AG04449 (cell line): ENCODE results near the gene LTO1.

Source experiments
- CTCF ChIA-PET: fragments of 350-600 bp; formaldehyde crosslinking; extraction: SDS; loops from one replicate; lab custom pipeline; 2021; ENCODE audit warnings: antibody characterized with exemption; lab: Yijun Ruan, JAX
- POLR2A ChIA-PET: fragments of 400-600, 350-600 bp; formaldehyde crosslinking; extraction: SDS; loops from one replicate; lab custom pipeline; 2020; ENCODE audit warnings: antibody characterized with exemption, inconsistent platforms; lab: Yijun Ruan, JAX
- DNase-seq: peaks from one replicate; pipeline ENCODE4 v3.0.0-alpha.2; 2010; ENCODE audit warnings: low read depth, low spot score
- H3K4me3 ChIP-seq: 2 replicates; pipeline ENCODE4 v1.5.1; 2011; ENCODE audit warnings: low read depth, mild to moderate bottlenecking, control low read depth, low read length
- CTCF ChIP-seq: IDR thresholded peaks from one replicate; pipeline ENCODE4 v1.5.1; 2011; ENCODE audit warnings: mild to moderate bottlenecking, moderate library complexity, low read length, control low read depth, inconsistent platforms; ENCODE audit not compliant: insufficient read depth; ENCODE audit errors: missing control alignments

The LTO1 gene

DNA sequence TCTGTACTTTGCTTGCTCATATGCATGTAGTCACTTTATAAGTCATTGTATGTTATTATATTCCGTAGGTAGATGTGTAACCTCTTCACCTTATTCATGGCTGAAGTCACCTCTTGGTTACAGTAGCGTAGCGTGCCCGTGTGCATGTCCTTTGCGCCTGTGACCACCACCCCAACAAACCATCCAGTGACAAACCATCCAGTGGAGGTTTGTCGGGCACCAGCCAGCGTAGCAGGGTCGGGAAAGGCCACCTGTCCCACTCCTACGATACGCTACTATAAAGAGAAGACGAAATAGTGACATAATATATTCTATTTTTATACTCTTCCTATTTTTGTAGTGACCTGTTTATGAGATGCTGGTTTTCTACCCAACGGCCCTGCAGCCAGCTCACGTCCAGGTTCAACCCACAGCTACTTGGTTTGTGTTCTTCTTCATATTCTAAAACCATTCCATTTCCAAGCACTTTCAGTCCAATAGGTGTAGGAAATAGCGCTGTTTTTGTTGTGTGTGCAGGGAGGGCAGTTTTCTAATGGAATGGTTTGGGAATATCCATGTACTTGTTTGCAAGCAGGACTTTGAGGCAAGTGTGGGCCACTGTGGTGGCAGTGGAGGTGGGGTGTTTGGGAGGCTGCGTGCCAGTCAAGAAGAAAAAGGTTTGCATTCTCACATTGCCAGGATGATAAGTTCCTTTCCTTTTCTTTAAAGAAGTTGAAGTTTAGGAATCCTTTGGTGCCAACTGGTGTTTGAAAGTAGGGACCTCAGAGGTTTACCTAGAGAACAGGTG lies 23.1 kb downstream of the LTO1 start:
- ChIA-PET POLR2A (no interaction called here), CTCF (interaction anchor here (1.0 to 2.3 kb wide), 2 partner anchors 520 to 551 kb away, joined by 3 to 8 read pairs; no protein-coding TSS in a partner anchor)
- H3K4me3 ChIP-seq: no peak overlapping the region
- TF ChIP-seq CTCF: no peak
- DNase-seq: no peak

DNA sequence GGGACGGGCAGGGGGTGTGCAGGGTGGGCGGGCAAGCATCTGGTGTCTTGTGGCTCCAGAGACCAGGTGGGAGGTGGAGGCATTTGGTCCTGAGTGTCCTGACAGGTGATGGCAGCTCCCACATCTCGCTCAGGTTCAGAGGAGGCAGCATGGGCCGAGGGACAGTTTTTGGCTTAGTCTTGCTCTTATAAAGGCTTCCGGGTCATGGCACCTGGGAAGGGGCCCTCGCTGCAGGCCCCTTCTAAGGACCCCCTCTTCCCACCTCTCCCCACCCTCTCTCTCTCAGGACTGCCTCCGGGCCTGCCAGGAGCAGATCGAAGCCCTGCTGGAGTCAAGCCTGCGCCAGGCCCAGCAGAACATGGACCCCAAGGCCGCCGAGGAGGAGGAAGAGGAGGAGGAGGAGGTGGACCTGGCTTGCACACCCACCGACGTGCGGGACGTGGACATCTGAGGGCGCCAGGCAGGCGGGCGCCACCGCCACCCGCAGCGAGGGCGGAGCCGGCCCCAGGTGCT lies 24.3 kb downstream of the LTO1 start:
- H3K4me3 ChIP-seq: no peak overlapping the region
- CTCF ChIA-PET: interaction anchor here (1.0 to 2.3 kb wide), 2 partner anchors 519 to 550 kb away, joined by 3 to 8 read pairs; no protein-coding TSS in a partner anchor
- TF ChIP-seq CTCF: no peak
- POLR2A ChIA-PET: no interaction called here
- no peak for DNase-seq

- ChIA-PET CTCF (interaction anchor here (1.4 to 2.3 kb wide), 4 partner anchors 20 to 549 kb away, joined by 5 to 9 read pairs (median 8); no protein-coding TSS in a partner anchor), POLR2A (interaction anchor here (1.4 kb wide), 1 partner anchor 519 kb away, joined by 4 read pairs; no protein-coding TSS in a partner anchor)
- TF ChIP-seq CTCF: no peak
- no peak overlapping the region for H3K4me3 ChIP-seq
- no peak for DNase-seq
Observed at GRCh38 chr11:69650081-69650831, 24.9 kb downstream of the LTO1 start.

- POLR2A ChIA-PET: interaction anchor here (0.9 to 1.4 kb wide), 3 partner anchors 11 to 518 kb away, joined by 3 to 6 read pairs (median 4); no protein-coding TSS in a partner anchor
- DNase-seq: no peak
- no peak for TF ChIP-seq CTCF
- H3K4me3 ChIP-seq: no peak overlapping the region
- CTCF ChIA-PET: interaction anchor here (1.4 to 1.6 kb wide), 3 partner anchors 20 to 548 kb away, joined by 5 to 9 read pairs (median 7); no protein-coding TSS in a partner anchor
Observed at GRCh38 chr11:69649576-69649900, 25.6 kb downstream of the LTO1 start.

GRCh38 chr11:69648679-69649575 lies 26.2 kb downstream of the LTO1 start:
- CTCF ChIA-PET: interaction anchor here (0.6 to 1.6 kb wide), 4 partner anchors 21 to 548 kb away, joined by 3 to 9 read pairs (median 6); no protein-coding TSS in a partner anchor
- no peak overlapping the region for H3K4me3 ChIP-seq
- TF ChIP-seq CTCF: no peak
- POLR2A ChIA-PET: interaction anchor here (0.9 to 1.4 kb wide), 3 partner anchors 10 to 517 kb away, joined by 3 to 6 read pairs (median 4); no protein-coding TSS in a partner anchor
- DNase-seq: no peak
